T-helper 9 cell (primary cell): ENCODE data around the gene EPHB4.
"Not testable (repeated sequence)": the region's sequence is repeated elsewhere in the genome, so short reads cannot be mapped to it uniquely, and the experiment has no call there.

Source experiments
- DNase-seq: peaks from one replicate; pipeline ENCODE4 v3.0.0-alpha.2; 2020
- total RNA-seq, 2 donors: gene quantifications; one replicate each; lab custom pipeline; 2026; lab: John Stamatoyannopoulos, UW

The EPHB4 gene
- total RNA-seq = 7.0 to 7.7 reads per million in 2 donors

- DNase-seq = no peak
Measured at GRCh38 chr7:100827330-100828226, at the start of gene EPHB4. Gene EPHB4 (minus strand): TSS chr7:100827523. CDS start chr7:100827030, 493 bp downstream.

DNA sequence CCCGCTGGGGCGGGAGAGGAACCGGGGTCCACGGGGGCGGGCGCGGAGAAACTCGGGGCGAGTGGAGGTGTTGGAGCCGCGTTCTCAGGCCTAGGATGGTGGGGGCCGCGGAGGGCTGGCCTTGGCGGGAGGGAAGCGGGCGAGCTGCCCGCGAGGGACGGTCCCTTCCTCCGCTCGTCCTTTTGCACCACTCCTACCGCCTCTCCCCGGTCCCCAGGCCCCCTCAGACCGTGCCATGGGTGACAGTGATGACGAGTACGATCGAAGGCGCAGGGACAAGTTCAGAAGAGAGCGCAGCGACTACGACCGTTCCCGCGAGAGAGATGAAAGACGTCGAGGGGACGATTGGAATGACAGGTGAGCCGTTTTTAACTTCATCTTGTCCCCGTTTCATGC is 48.0 kb upstream of the EPHB4 start:
- DNase-seq = no peak

DNA sequence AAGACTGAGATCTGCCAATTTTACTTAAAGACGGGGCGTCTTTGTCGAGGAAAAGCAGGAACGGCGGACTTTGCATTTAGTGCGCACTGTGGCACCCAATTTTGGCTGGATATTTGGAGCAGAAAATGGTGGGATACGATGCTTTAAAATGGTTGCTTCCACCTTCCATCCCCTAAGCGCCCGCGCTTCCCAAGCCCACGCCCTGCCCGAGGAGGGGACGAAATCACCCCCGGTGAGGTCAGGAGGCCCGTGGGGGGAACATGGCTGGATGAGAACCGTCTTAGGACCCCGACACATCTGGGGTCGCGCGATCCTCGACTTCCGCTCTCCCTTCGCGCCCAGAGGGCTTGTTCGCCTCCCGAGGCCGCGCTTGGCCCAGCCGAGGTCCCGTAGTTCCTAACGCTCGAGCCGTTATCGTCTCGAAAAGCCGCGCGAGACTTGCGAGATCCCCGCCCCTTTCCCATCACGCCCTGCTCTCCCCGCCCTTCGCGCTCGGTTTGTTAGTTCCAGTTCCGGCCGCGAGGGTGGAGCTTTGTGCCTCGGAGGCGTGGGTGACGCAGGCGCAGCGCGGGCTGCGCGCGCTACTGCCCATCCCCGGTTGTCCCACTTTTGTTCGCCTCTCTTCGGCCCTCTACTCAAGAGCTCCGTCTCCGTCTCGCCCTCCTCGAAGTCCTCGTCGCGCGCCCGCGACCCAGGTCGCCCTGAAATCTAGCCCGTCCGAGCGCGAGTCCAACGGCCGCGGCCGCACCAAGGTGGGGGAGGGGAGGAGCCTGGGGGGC is 47.4 kb upstream of the EPHB4 start, which contains the start of gene SRRT:
Gene SRRT, plus strand, starts transcription at position 527 of the 779 bp plus-strand sequence. CDS start 488 bp downstream, outside the sequence.
- DNase-seq = peak; percentile 98

DNA sequence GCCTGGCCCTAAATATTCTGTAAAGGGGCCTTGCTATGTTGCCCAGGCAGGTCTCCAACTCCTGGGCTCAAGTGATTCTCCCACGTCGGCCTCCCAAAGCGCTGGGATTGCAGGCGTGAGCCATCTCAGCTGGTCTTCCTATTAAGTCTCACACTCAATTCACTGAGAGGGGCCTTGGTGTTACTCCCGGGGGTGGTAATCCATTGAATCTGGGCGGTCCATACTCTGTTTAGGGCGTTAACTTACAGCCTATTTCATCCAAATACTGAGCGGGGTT is 46.9 kb upstream of the EPHB4 start:
- DNase-seq = no peak

DNA sequence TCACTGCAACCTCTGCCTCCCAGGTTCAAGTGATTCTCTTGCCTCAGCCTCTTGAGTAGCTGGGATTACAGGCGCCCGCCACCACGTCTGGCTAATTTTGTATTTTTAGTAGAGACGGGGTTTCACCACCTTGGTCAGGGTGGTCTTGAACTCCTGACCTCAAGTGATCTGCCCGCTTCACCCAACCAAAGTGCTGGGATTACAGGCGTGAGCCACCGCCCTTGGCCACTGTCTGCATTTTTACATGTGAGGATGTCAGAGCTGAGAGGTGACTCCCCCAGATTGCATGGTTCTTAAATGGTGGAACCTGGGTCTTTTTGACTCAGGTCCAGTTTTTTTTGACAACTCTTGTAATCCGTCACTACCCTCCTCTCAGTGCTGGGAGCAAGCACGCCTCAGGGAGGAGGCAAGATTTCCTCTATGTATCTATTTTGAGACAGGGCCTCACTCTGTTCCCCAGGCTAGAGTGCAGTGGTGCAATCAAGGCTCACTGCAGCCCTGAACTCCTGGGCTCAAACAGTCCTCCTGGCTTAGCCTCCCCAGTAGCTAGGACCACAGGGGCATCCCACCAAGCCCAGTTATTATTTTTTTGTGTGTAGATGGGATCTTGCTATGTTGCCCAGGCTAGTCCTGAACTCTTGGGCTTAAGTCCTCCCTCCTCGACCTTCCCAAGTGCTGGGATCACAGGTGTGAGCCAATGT is 46.4 kb upstream of the EPHB4 start:
- DNase-seq = no peak

- DNase-seq = no peak
Measured at GRCh38 chr7:100867776-100868485, 40.6 kb upstream of the EPHB4 start.

DNA sequence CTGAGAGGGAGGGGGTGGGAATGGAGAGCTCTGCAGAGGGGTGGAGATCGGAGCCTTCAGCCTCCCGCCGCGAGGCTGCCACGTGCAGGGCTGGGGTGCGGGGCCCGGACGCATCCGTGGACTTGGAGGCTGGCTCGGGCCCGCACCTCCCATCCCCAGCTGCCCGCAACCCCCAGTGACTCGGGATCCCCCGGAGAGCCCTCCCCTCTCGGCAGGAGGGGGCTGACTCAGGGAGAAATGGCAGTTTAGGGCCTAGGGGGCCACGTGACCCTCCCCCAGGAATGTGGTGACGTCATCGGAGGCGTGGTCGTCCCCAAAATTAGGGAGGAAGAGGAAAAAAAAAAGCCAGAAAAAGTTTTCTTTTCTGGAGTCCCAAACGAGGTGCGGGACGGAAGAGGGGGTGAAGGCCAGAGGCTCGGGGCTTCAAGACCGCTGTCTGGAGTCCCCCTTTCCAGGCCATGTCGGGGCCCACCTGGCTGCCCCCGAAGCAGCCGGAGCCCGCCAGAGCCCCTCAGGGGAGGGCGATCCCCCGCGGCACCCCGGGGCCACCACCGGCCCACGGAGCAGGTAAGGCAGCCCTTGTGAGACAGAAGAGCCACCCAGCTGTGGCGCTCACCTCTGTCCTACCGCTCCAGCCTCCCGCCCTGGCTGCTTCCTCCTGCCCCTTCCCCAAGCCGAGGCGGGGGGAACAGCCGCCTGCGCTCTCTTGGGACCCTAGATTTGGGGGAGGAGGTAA is 39.9 kb upstream of the EPHB4 start, which contains the start of gene TRIP6:
Gene TRIP6, plus strand, starts transcription at position 348 of the 736 bp plus-strand sequence. Its CDS starts 111 bp downstream, at position 459.
- DNase-seq = no peak

GRCh38 chr7:100866729-100867039 is 39.4 kb upstream of the EPHB4 start:
- DNase-seq = no peak

DNA sequence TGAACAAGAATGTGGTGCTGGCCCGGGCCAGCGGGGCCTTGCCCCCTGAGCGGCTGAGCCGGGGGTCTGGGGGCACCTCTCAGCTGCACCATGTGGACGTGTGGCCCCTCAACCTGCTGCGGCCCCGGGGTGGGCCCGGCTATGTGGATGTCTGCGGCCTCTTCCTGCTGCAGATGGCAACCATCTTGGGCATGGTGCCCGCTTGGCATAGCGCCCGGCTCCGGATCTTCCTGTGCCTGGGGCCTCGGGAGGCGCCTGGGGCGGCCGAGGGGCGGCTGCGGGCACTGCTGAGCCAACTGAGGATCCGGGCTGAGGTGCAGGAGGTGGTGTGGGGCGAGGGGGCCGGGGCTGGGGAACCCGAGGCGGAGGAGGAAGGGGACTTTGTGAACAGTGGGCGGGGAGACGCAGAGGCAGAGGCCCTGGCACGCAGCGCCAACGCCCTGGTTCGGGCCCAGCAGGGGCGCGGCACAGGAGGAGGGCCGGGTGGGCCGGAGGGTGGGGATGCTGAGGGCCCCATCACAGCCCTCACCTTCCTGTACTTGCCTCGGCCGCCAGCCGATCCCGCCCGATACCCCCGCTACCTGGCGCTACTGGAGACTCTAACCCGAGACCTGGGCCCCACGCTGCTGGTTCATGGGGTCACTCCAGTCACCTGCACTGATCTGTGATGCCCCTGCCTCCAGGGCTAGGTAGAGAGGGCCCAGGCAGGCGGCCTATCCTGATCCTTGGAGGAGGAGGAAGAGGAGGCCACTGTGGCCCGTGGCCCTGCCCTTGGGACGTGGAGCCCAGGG is 38.8 kb upstream of the EPHB4 start:
- DNase-seq = no peak

DNA sequence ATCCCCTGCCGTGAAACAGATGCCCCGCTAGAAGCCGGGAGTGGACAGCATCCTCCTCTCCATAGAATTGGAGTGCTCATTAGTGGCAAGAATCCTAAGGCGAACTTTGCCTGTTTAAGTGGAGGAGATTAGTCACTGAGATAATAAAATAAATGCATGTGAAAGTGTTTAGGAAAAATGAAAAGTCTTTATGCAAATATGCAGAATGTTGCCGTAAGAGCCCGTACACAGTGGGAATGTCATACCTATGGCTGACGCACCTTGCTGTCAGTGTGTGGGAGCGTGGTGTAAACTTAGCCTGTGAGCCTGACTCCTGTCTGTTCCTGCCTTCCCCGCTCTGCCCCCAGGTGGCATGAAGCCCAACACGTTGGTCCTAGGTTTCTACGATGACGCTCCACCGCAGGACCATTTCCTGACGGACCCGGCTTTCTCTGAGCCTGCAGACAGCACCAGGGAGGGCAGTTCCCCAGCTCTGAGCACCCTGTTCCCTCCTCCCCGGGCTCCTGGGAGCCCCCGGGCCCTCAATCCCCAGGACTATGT is 38.1 kb upstream of the EPHB4 start:
- no peak for DNase-seq

- no peak for DNase-seq
Measured at GRCh38 chr7:100864263-100864845, 37.0 kb upstream of the EPHB4 start.

- DNase-seq = no peak
Measured at GRCh38 chr7:100863406-100863950, 36.2 kb upstream of the EPHB4 start.

- no peak for DNase-seq
Measured at GRCh38 chr7:100861616-100861985, 34.3 kb upstream of the EPHB4 start.

- DNase-seq = no peak
Measured at GRCh38 chr7:100860702-100861615, 33.6 kb upstream of the EPHB4 start.

GRCh38 chr7:100859856-100860255 is 32.5 kb upstream of the EPHB4 start:
- no peak for DNase-seq

GRCh38 chr7:100856871-100857282 is 29.6 kb upstream of the EPHB4 start:
- DNase-seq = no peak

DNA sequence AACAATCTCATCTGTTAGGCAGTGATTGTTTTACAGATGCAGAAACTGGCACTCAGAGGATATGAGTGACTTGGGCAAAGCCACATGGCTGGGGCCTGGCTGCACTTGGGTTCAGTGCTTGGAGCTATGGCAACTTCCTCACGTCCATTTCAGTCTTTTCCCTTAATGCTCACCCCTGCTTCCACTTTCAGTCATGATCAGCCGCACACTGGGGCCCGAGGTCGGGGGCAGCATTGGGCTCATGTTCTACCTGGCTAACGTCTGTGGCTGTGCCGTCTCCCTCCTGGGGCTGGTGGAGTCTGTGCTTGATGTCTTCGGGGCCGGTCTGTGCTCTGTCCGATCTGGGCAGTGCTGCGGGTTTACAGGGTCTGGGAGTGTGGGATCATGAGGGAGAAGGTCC is 28.2 kb upstream of the EPHB4 start:
- no peak for DNase-seq

DNA sequence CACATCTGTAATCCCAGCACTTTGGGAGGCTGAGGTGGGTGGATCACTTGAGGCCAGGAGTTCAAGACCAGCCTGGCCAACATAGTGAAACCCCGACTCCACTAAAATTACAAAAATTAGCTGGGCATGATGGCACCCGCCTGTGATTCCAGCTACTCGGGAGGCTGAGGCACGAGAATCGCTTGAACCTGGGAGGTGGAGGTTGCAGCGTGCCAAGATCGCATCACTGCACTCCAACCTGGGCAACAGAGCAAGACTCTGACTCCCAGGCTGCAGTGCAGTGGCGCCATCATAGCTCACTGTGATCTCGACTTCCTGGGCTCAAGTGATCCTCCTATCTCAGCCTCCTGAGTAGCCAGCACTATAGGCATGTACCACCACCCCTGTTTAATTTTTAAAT is 27.6 kb upstream of the EPHB4 start:
- not testable (repeated sequence) for DNase-seq
